ENCODE measurements around the gene SUSD1. TPM values are rescaled to one million over a fixed set of nuclear protein-coding genes. Genes with fewer than 3 reads are reported as not detected.

Gene SUSD1
- total RNA-seq, 2 donors from 2014 or later: 7.8 to 7.9 TPM

DNA sequence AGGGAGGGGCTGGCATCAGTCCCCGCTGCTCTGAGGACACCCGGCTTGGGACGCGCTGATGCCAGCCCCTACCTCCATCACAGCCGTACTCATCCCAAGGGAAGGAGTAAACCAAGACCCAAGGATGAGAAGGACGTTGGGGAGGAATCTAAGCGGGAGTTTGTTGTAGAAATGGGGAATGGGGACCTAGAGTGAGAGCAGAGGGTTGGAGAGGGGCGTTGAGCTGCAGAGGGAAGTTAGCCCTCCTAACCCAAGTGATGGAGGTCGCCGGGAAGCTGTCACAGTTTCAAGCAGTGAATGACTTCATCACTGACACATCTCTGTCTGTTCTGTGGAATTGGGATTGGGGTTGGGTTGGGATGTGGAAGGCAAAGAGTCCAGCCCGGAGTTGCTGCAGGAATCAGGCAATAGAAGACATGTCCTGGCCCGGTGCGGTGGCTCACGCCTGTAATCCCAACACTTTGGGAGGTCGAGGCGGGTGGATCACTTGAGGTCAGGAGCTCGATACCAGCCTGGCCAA, 759 bp upstream of the SUSD1 start:
- Histone ChIP-seq H3K9me3 (no peaks in the 10 kb centered on the region), H3K4me3 (no peak overlapping the region), H3K36me3 (replicated peaks in 1 of 2; ENCODE audit: insufficient read depth in 1 of 2, low read depth in 2 of 2) (no peaks in the 10 kb centered on the region), H3K27ac (no peak overlapping the region), H3K27me3 (no peaks in the 10 kb centered on the region), H3K4me1 (peaks cover 15% of the 10 kb centered on the region)
- 77 to 79% methylated on average over 17 of the region's 17 CpGs for WGBS, 2 donors
- no peak for ATAC-seq
- DNase-seq: no peak
- TF ChIP-seq CTCF (IDR thresholded peaks at IDR 0.05) (no peak), POLR2A (IDR thresholded peaks at IDR 0.05) (no peak)
- intact Hi-C loops (cut with DNase I): no loop called here

- intact Hi-C loops (cut with DNase I): no loop called here
- peaks cover 26% of the 10 kb centered on the region for H3K4me1 ChIP-seq
- ATAC-seq (peak; percentile 82), DNase-seq (peak; percentile 62 to 75 (median 64))
- no peaks in the 10 kb centered on the region for H3K9me3 ChIP-seq
- peak overlapping the region; percentile 45 to 51 for H3K4me3 ChIP-seq
- 9 to 12% methylated on average over 13 to 24 of the region's 42 CpGs for WGBS, 2 donors
- H3K27me3 ChIP-seq: no peaks in the 10 kb centered on the region
- TF ChIP-seq POLR2A (IDR thresholded peaks at IDR 0.05) (no peak), CTCF (IDR thresholded peaks at IDR 0.05) (no peak)
- no peaks in the 10 kb centered on the region for H3K36me3 ChIP-seq (replicated peaks in 1 of 2; ENCODE audit: insufficient read depth in 1 of 2, low read depth in 2 of 2)
- peak overlapping the region in 3 of 4 donors; percentile 52 to 60 (median 53) for H3K27ac ChIP-seq
These were observed 704 bp downstream of the SUSD1 start for GRCh38 chr9:112174222-112174964.

DNA sequence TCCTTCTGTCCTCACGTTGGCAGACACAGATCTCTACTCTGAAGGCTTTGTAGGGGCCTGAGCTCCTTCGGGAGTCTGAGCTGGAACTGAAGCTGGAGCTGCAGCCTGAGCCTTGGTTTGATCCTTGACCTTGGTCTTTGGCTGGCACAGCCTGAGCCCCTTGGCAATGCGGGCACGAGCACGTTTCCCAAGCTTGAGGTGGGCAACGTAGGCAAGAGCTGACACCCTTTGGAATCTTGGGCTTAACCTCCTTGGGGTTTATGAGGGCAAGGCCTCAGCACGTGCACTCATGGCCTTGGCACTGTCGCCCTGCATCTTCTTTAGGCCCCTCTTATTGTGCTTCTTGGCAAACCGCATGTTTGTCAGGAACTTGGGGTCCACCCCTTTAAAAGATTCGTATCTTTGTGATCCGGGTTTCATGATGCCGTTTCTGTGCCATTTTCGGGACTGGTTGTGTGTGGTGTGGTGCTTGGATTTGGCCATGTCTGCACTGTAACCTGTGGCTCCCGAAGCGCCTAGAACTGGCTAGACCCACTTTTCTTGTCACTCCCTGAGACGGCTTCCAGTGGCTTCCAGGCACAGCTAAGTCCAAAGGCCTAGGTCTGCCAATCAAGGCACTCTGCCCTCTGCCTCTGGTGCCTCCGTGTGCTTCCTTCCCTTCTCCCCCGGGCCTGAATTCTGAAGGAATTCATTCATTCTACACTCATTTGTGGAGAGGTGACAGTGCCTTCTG, 1.4 kb downstream of the SUSD1 start:
- no peaks in the 10 kb centered on the region for H3K36me3 ChIP-seq (replicated peaks in 1 of 2; ENCODE audit: insufficient read depth in 1 of 2, low read depth in 2 of 2)
- no peaks in the 10 kb centered on the region for H3K27me3 ChIP-seq
- WGBS, 2 donors: 80 to 82% methylated on average over 11 to 17 of the region's 18 CpGs
- TF ChIP-seq CTCF (IDR thresholded peaks at IDR 0.05): no peak
- TF ChIP-seq POLR2A (IDR thresholded peaks at IDR 0.05): no peak
- intact Hi-C loops (cut with DNase I): no loop called here
- DNase-seq (peak in 1 of 4 donors; percentile 15), ATAC-seq (no peak)
- H3K27ac ChIP-seq: no peak overlapping the region
- H3K4me1 ChIP-seq: peaks cover 26% of the 10 kb centered on the region
- H3K4me3 ChIP-seq: no peak overlapping the region
- no peaks in the 10 kb centered on the region for H3K9me3 ChIP-seq

DNA sequence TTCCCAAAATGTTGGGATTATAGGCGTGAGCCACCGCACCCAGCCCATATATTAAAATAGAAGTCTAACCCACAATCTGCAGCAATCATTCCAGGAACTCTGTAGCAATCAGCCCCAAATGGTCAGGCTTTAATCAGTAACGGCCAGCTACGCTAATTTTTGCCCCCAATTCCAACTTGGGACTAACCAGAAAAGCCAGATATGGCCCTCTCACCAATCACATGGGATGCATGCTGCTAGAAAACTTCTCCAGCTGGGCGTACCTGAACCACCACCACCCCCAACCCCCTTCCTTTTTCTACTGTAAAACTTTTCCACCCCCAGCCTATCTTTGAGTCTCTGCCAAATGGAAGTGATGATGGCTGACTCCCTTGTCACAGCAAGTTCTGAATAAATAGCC, 4.1 kb downstream of the SUSD1 start:
- Histone ChIP-seq H3K36me3 (replicated peaks in 1 of 2; ENCODE audit: insufficient read depth in 1 of 2, low read depth in 2 of 2) (no peaks in the 10 kb centered on the region), H3K27ac (no peak overlapping the region), H3K4me1 (peaks cover 29% of the 10 kb centered on the region), H3K9me3 (no peaks in the 10 kb centered on the region), H3K27me3 (no peaks in the 10 kb centered on the region), H3K4me3 (no peak overlapping the region)
- ATAC-seq: no peak
- intact Hi-C loops (cut with DNase I): no loop called here
- DNase-seq: no peak
- no peak for TF ChIP-seq POLR2A (IDR thresholded peaks at IDR 0.05)
- TF ChIP-seq CTCF (IDR thresholded peaks at IDR 0.05): no peak
- 87 to 97% methylated on average over 5 of the region's 5 CpGs for WGBS, 2 donors

All from body of pancreas (tissue), 4 donors.